ENCODE measurements around the gene NGFR. TPM values are rescaled to one million over a fixed set of nuclear protein-coding genes. Genes with fewer than 3 reads are reported as not detected.
"Not testable (repeated sequence)": the region's sequence is repeated elsewhere in the genome, so short reads cannot be mapped to it uniquely, and the experiment has no call there.

Gene NGFR
- total RNA-seq, 1 donor from 2014 or later = 10.3 TPM

DNA sequence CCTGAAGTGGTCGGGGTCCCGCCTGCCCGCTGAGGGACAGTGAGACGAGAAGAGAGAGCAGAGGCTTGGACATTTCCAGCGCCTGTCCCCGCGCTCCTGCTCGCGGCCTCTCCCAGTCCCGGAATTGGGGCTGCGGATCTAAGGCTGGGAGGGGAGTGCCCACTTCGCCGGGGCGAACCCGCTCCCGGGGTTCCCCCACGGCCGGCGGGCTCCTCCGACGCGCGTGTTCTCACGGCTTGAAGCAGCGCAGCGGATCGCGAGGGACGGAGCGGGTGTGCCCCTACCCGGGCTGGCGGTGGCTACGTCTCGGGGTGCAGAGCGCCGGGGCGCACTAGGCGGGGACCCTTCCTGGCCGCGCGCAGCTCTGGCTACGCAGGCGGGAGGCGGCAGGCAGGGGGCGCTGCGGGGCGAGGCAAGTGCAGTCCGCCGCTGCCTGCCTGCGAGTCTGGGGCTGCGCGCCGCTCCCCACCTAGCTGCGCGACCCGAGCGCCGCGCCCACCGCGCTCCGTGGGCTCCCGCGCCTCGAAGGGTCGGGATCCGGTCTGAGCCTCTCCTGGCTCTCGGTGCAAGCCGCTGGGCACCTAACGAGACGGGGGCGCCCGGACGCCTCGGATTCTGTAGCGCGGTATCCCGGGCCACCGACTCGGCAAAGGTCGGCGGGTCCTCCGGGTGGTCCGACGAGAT lies 1.2 kb downstream of the NGFR start:
- DNase-seq (ENCODE audit: low spot score) = peak; percentile 70

DNA sequence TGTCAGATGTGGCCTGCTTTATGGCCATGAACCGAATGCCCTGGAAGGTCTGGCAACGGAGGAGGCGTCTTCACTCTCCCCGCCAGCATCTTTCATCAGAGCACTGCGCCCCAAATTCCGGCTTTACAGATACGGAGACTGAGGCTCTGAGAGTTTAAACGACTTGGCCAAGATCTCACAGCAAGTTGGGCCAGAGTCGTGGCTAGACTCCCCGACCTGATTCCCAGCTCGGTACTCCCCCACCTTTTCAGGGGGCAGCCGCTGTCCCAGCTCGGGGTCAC lies 1.7 kb downstream of the NGFR start:
- no peak for DNase-seq (ENCODE audit: low spot score)

DNA sequence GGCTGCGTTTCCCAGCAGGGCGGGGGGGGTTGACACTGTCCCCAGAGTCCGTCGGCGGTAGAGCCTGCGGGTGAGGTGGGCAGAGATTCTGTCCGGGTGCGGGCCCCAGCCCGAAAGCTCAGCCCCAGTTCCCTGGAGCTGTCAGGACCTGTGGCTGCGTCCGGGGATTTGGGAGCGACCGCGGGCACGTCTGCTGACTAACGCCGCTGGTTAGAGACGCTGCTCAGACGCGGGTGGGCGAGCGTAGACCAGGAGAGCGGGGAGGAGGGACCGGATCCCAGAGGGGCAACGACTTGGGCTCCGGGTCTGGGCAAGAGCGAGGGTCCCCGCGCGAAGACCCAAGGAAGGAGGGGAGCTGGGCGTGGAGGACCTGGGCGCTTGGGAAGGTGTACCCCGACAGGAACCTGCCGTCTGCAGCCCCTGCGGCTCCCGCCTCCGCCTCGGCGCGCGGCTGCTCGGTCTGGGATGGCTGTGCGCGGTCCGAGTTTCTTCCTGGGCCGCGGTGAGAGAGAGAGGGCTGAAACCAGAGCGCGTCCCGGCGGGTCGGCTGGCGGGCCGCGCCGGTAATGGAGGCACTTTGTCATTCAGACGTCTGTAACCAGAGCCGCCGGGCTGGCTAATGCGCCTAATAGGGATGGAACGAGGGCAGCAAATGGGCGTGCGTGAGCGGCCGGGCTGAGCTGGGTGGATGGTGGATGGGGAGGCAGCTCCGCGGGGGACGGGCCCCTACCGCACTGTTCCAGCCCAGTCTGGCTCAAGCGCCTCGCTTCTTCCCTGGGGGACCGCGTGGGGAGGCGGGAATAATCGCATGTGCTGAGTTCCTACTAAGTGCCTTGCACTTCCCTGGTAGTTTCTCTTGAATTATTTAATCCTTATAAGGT lies 2.3 kb downstream of the NGFR start:
- DNase-seq (ENCODE audit: low spot score) = no peak

DNA sequence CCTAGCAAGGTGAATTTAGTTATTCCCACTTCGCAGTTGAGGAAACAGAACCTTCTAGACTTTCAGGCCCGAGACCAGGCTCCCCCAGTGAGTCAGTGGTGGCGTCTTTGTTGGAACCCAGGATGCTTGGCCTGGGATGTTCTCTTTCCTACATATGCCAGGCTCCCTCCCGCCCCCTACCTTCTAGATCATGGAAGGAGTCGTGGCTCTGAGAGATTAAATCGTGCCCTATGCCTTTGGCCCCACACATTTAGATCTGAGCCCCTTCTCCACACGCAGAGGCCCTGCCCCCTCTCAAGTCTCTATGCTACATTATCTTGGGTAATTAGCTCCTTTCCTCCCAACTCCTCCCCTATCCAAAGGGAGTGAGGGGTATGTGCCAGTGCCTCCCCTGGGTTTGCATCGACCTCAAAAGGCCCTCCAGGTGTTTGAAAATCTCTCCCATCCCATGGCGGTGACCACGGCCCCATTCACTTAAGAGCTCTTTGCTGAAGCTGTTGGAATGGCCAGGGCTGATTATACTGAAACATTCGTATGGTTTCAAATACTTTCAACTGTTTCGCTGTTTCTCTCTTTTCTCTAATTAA lies 3.0 kb downstream of the NGFR start:
- DNase-seq (ENCODE audit: low spot score) = no peak

DNA sequence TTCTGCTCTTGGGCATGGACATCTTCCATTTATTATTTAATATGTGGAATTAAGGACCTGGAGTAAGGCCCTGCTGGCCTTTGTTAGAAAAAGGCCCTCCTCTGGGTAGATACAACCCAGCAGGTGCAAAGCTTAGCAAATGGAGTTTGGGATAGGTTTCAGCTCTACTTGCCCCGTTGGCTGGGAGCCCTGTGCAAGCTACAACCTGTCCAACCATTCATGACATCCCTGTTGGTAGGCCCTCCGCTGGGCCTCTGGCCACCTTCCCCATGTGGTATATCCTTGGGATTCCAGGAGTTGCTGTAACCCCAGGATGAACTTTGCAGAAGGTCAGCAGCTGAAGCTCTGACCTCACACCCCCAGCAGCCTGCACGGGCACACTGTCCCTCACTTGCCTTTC lies 6.4 kb downstream of the NGFR start:
- DNase-seq (ENCODE audit: low spot score) = no peak

DNA sequence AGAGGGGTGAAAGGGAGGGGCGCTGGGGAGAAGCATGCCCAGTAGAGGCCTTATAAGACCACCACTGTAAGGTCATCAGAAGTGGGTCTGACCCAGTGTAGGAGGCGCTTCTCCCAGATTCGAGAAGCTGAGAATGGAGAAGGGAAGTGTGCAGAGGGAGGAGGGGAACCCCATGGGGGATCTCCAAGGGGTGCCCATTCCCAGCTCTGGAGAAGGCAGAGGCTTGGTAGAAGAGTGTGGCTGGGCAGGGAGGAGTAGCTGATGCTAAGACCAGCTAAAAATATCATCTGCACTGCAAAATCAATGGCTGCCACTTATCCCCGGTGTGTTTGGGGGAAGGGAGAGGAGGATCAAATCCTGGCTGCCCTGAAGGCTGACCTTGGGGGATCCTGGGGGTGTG lies 7.2 kb downstream of the NGFR start:
- no peak for DNase-seq (ENCODE audit: low spot score)

DNA sequence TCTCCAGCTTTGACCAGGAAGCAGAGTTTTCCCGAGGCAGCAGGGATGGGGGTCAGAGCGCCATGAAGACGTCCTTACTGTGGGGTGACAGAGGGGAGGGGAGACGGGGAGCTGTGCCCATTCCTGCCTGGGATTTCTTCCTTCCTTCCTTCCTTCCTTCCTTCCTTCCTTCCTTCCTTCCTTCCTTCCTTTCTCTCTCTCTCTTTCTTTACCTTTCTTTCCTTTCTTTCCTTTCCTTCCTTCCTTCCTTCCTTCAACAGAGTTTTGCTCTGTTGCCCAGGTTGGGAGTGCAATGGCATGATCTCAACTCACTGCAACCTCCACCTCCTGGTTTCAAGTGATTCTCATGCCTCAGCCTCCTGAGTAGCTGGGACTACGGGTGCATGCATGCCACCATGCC lies 7.6 kb downstream of the NGFR start:
- not testable (repeated sequence) for DNase-seq (ENCODE audit: low spot score)

DNA sequence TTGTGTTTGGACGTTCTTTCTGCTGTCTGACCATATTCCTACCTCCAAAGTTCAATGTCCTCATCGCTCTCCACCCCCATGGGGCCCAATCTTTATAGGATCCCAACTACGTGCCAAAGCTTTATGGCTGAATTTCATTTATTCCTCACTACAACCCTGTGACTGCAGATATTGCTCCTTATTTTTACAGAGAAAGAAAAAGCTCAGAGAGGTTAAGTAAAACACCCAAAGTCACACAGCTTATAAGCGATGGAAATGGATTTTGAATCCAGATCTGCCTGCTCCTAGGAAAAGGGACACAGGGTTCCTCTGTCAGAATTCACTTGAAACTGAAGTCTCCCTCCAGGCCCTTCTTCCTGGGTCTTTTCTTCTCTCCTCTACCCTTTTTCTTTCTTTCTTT lies 9.3 kb downstream of the NGFR start:
- no peak for DNase-seq (ENCODE audit: low spot score)

DNA sequence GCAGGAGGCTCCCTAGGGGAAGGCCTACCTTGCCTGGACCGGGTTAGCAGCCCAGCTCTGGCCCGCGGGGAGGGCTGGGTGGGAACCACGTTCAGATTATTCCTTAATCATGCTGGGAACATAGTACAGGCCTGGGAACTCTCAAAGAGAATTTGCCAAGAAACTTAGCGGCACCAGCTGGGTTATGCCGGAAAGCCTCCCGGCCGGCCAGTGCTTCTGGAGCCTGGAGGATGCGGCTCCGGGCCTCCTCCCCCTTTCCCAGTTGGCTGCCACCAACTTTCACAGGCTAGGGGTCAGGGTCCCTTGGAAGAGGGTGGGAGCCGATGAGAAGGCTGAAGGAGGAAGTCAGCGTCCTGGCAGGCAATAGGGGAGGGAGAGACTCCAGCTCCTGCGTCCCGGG lies 10.8 kb downstream of the NGFR start:
- DNase-seq (ENCODE audit: low spot score) = peak; percentile 32

DNA sequence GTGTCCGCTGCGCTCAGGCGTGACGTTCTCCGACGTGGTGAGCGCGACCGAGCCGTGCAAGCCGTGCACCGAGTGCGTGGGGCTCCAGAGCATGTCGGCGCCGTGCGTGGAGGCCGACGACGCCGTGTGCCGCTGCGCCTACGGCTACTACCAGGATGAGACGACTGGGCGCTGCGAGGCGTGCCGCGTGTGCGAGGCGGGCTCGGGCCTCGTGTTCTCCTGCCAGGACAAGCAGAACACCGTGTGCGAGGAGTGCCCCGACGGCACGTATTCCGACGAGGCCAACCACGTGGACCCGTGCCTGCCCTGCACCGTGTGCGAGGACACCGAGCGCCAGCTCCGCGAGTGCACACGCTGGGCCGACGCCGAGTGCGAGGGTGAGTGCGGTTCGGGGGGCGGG lies 11.2 kb downstream of the NGFR start:
- no peak for DNase-seq (ENCODE audit: low spot score)

DNA sequence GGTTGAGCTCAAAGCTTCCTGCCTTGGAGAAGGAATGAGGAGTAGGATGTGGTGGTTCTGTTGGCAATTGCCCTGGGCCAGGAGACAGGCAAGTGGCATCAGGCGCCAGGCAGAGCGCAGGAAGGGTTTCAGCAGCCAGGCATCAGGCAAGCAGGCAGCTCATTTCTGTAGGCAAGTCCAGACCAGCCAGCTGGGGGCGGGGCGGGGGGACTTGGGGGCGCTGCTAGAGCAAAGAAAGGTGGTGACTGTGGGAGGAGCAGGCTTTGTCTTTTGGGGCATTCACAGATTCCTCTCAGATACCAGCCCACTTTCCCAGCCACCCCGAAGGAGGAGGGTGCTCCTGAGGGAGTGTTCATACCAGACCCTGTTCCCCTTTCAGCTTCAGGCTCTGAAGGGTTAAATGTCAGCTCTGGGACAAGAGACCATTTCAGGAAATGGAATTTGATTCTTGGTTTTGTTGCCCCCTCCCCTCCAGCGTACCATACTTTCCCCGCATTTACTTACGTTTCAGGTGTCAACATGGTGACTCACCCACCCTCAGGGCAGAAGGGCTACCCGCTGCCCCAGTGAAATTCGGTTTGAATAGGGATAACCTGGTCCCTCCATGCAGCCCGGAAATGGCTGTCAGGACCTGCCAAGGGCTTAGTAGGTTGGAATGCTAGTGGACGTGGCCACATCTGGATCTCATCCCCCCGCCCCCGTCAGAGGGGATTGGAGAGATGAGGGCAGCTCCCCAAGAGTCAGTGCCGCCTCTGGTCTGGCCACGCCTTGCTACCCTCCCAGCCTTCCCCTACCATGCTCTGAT lies 13.2 kb downstream of the NGFR start:
- DNase-seq (ENCODE audit: low spot score) = no peak

DNA sequence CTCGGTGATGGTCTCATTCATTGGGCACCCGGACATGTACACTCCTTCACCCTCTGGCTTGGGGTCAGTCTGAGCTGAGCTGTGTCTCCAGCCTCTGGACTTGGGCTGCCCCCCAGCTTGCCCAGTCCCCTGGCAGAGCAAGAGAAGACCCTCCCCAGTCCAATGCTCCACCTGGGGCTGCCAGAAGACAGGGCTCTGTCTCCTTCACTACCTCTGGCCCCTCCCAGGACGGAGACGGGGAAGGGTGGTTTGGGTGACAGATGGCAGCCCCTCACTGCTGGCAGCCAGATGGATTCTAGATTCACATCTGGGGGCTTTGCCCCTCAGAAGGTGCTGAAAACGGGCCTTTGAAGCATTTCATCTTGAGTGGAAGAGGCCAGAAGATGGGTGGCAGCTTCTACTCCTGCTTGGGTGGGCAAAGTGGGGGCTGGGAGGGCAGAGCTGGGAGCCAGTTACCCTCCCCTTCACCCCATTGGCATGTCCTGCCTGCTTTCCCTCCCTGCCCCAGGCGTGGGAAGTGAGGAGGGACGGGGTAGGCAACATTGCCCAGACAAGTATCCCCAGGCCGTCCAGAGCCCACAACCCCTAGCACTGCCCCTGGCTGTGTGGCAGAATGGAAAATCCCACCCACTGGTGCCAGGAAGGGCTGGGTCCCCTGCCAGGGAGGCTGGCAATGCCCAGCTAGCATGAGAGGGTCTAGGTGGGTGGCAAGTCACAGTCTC lies 13.9 kb downstream of the NGFR start:
- no peak for DNase-seq (ENCODE audit: low spot score)

DNA sequence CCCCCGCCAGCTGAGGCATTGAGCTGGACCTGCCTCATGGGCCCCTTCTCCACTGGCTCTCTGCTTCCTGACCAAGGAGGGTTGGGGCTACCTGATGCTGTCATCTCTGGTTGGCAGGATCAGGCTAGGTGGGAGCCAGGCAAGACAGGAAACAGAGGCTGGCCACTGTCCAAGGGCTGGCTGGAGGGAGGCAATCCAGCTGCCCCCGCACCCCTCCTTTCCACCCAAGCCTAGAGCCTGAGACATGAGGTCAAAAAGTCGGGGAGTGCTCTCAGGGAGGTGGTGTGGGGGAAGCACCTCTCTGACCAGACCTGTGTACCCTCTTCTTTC lies 14.5 kb downstream of the NGFR start:
- no peak for DNase-seq (ENCODE audit: low spot score)

DNA sequence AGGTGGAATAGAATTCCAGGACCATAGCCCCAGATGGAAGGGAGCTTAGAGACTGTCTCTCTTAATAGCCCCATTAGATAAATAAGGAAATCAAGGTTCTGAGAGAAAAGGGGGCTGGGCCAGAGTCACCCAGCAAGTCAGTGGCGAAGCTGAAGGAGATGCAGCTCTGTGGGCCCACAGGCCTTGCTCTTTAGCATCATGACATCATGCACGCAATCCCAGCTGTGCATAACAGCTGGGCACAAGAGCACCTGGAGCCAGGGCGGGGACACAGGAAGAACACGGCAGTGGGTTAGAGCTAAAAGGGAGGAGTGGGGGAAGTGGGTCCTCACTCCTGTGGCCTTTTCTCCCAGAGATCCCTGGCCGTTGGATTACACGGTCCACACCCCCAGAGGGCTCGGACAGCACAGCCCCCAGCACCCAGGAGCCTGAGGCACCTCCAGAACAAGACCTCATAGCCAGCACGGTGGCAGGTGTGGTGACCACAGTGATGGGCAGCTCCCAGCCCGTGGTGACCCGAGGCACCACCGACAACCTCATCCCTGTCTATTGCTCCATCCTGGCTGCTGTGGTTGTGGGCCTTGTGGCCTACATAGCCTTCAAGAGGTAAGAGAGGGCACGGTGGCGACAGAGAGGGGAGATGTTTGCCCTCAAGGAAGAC lies 15.1 kb downstream of the NGFR start:
- DNase-seq (ENCODE audit: low spot score) = no peak

DNA sequence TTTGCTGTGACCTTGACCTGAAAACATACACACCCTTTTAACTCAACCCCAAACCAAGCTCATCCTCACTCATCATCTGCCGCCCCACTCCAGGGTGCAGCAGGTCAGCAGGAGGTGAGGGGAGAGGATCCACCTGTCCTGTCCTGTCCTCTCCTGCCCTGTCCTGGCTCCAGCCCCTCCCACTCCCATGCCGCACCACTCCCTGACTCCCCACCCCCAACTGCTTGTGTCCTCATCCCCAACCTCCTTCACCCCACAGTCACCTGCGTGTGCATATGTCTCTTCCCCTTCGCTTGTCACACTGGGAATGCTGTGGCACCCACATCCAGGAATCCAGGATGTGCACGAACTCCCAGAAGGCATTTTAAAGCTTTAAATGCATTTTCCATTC lies 15.6 kb downstream of the NGFR start:
- DNase-seq (ENCODE audit: low spot score) = no peak

DNA sequence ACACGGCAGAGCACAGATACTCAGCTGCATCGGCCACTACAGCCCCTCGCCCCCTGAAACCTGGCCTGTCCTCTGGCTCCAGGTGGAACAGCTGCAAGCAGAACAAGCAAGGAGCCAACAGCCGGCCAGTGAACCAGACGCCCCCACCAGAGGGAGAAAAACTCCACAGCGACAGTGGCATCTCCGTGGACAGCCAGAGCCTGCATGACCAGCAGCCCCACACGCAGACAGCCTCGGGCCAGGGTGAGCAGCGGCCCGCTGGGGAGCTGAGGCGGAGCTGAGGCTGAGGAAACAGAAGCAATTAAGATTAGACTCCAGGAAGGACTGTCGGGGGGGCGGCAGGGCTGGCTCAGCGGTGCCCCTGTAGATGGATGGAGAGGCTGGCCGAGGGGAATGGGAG lies 16.7 kb downstream of the NGFR start:
- no peak for DNase-seq (ENCODE audit: low spot score)

DNA sequence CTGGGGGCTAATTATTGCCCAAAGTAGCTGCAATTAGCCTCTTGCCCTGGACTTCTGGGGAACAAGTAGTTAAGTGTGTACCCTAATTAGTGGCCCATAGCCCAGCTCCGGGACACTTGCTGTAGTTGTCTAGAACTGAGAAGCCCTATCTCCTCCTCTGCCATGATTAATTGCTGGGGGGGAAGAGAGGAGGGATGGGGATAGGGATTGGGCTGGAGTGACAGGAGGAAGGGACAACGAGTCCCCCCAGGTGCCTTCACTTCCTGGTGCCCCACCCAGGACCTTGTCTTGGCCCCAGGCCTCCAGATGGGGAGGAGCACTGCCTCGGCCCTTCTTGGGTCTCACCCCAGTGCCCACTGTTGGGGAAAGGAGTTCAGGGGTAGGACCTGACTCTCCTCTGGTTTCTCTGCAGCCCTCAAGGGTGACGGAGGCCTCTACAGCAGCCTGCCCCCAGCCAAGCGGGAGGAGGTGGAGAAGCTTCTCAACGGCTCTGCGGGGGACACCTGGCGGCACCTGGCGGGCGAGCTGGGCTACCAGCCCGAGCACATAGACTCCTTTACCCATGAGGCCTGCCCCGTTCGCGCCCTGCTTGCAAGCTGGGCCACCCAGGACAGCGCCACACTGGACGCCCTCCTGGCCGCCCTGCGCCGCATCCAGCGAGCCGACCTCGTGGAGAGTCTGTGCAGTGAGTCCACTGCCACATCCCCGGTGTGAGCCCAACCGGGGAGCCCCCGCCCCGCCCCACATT lies 17.4 kb downstream of the NGFR start:
- no peak for DNase-seq (ENCODE audit: low spot score)

DNA sequence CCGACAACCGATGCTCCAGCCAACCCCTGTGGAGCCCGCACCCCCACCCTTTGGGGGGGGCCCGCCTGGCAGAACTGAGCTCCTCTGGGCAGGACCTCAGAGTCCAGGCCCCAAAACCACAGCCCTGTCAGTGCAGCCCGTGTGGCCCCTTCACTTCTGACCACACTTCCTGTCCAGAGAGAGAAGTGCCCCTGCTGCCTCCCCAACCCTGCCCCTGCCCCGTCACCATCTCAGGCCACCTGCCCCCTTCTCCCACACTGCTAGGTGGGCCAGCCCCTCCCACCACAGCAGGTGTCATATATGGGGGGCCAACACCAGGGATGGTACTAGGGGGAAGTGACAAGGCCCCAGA lies 17.9 kb downstream of the NGFR start:
- no peak for DNase-seq (ENCODE audit: low spot score)

DNA sequence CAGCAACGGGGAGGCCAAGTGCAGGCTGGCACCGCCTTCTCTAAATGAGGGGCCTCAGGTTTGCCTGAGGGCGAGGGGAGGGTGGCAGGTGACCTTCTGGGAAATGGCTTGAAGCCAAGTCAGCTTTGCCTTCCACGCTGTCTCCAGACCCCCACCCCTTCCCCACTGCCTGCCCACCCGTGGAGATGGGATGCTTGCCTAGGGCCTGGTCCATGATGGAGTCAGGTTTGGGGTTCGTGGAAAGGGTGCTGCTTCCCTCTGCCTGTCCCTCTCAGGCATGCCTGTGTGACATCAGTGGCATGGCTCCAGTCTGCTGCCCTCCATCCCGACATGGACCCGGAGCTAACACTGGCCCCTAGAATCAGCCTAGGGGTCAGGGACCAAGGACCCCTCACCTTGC lies 18.5 kb downstream of the NGFR start:
- DNase-seq (ENCODE audit: low spot score) = no peak

DNA sequence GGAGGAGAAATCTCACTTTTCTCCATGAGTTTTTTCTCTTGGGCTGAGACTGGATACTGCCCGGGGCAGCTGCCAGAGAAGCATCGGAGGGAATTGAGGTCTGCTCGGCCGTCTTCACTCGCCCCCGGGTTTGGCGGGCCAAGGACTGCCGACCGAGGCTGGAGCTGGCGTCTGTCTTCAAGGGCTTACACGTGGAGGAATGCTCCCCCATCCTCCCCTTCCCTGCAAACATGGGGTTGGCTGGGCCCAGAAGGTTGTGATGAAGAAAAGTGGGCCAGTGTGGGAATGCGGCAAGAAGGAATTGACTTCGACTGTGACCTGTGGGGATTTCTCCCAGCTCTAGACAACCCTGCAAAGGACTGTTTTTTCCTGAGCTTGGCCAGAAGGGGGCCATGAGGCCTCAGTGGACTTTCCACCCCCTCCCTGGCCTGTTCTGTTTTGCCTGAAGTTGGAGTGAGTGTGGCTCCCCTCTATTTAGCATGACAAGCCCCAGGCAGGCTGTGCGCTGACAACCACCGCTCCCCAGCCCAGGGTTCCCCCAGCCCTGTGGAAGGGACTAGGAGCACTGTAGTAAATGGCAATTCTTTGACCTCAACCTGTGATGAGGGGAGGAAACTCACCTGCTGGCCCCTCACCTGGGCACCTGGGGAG lies 19.1 kb downstream of the NGFR start:
- peak; percentile 43 for DNase-seq (ENCODE audit: low spot score)

All from mucosa of gallbladder (tissue), 1 donor.